OCI-LY3 (cell line): ENCODE results near the gene CHKA.

Source experiments
- H2AFZ ChIP-seq: fragments of 200-600, 300-600 bp; shearing (Covaris generic); 2 replicates; pipeline ENCODE4 v1.6.0; 2014; ENCODE audit warnings: antibody characterized with exemption, low read depth, low read length
- H3K27ac ChIP-seq: fragments of 200-600, 300-600 bp; sonication (generic); 2 replicates; pipeline ENCODE4 v1.5.1; 2014; ENCODE audit warnings: mild to moderate bottlenecking, low read length, moderate library complexity, mixed read lengths
- H3K27me3 ChIP-seq: fragments of 200-600, 300-600 bp; sonication (generic); 2 replicates; pipeline ENCODE4 v1.6.1; 2014; ENCODE audit warnings: low read depth, low read length, mixed read lengths
- H3K36me3 ChIP-seq: fragments of 200-600, 300-600 bp; sonication (generic); replicated peaks from 2 replicates; pipeline ENCODE3; 2014; ENCODE audit warnings: low read depth, low read length, mixed read lengths
- H3K4me1 ChIP-seq: fragments of 300-600, 200-600 bp; sonication (generic); 2 replicates; pipeline ENCODE4 v1.6.1; 2014; ENCODE audit warnings: low read length, mixed read lengths
- H3K4me2 ChIP-seq: fragments of 200-600, 300-600 bp; sonication (generic); 2 replicates; pipeline ENCODE4 v1.6.1; 2014; ENCODE audit warnings: low read length, mixed read lengths
- H3K4me3 ChIP-seq: fragments of 300-600, 200-600 bp; sonication (generic); 2 replicates; pipeline ENCODE4 v1.5.1; 2014; ENCODE audit warnings: antibody characterized with exemption, mild to moderate bottlenecking, low read length, moderate library complexity
- H3K79me2 ChIP-seq: fragments of 300-600, 200-600 bp; shearing (Covaris generic); 2 replicates; pipeline ENCODE4 v1.6.1; 2014; ENCODE audit warnings: mild to moderate bottlenecking, low read length, mixed read lengths
- H3K9ac ChIP-seq: fragments of 300-600, 200-600 bp; shearing (Covaris generic); 2 replicates; pipeline ENCODE4 v1.6.0; 2014; ENCODE audit warnings: mild to moderate bottlenecking, low read length, moderate library complexity
- H3K9me3 ChIP-seq: fragments of 200-600, 300-600 bp; shearing (Covaris generic); 2 replicates; pipeline ENCODE4 v1.6.1; 2014; ENCODE audit warnings: low read length, mixed read lengths; ENCODE audit not compliant: insufficient read depth
- H4K20me1 ChIP-seq: fragments of 200-600, 300-600 bp; sonication (generic); 2 replicates; pipeline ENCODE4 v1.6.1; 2016; ENCODE audit warnings: low read length, mixed read lengths; ENCODE audit not compliant: insufficient read depth
- EZH2phosphoT487 ChIP-seq: fragments of 200-600 bp; shearing (Covaris generic); IDR thresholded peaks from 2 replicates; pipeline ENCODE4 v1.6.1; 2018; ENCODE audit warnings: antibody characterized with exemption, mixed run types, low read depth
- TF ChIP-seq, protein P1 (sequence below): fragments of 200-600, 300-600 bp; sonication (generic); IDR thresholded peaks from 2 replicates; pipeline ENCODE4 v1.5.1; 2014; ENCODE audit warnings: antibody characterized with exemption, low read length, low read depth

CHKA gene

DNA sequence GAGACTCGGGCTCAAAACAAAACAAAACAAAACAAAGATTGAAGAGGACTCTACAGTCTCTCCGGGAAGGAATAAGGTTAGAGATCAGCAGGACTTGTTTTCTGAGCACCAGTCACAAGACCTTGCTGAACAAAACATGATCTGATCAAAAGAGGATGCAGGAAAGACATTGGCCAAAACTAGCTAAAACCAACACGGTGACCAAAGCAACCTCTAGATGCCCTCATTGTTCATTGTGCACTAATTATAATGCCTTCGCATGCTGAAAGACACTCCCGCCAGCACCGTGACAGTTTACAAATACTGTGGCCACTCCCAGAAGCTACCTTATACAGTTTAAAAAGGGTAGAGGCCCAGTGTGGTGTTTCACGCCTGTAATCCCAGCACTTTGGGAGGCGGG is 15.7 kb upstream of the CHKA start:
- Histone ChIP-seq H2AFZ (no peak overlapping the region), H3K27ac (no peak overlapping the region), H3K79me2 (no peaks in the 10 kb centered on the region)

DNA sequence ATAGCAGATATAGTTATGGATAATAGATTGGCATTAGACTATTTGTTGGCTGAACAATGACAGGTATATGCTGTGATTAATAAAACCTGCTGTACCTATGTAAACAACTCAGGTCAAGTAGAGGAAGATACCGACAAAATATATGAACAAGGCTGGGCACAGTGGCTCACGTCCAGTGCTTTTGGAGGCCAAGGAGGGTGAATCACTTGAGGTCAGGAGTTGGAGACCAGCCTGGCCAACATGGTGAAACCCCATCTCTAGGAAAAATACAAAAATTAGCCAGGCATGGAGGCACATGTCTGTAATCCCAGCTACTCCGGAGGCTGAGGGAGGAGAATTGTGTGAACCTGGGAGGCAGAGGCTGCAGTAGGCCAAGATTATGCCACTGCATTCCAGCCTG is 14.0 kb upstream of the CHKA start:
- Histone ChIP-seq H2AFZ (no peak overlapping the region), H3K36me3 (no peaks in the 10 kb centered on the region), H3K79me2 (no peaks in the 10 kb centered on the region), H3K27me3 (no peaks in the 10 kb centered on the region), H3K9me3 (peaks cover 22% of the 10 kb centered on the region), H4K20me1 (no peaks in the 10 kb centered on the region), H3K4me1 (no peaks in the 10 kb centered on the region), H3K4me3 (no peak overlapping the region), H3K27ac (no peak overlapping the region), H3K9ac (no peak overlapping the region), H3K4me2 (no peak overlapping the region)
- TF ChIP-seq EZH2phosphoT487 = no peak
- TF ChIP-seq, protein P1, sequence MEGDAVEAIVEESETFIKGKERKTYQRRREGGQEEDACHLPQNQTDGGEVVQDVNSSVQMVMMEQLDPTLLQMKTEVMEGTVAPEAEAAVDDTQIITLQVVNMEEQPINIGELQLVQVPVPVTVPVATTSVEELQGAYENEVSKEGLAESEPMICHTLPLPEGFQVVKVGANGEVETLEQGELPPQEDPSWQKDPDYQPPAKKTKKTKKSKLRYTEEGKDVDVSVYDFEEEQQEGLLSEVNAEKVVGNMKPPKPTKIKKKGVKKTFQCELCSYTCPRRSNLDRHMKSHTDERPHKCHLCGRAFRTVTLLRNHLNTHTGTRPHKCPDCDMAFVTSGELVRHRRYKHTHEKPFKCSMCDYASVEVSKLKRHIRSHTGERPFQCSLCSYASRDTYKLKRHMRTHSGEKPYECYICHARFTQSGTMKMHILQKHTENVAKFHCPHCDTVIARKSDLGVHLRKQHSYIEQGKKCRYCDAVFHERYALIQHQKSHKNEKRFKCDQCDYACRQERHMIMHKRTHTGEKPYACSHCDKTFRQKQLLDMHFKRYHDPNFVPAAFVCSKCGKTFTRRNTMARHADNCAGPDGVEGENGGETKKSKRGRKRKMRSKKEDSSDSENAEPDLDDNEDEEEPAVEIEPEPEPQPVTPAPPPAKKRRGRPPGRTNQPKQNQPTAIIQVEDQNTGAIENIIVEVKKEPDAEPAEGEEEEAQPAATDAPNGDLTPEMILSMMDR = no peak

More for the DNA sequence above, 15.7 kb upstream of the CHKA start:
- H3K36me3 ChIP-seq = no peaks in the 10 kb centered on the region
- H3K4me1 ChIP-seq = peaks cover 9% of the 10 kb centered on the region
- H3K9ac ChIP-seq = no peak overlapping the region
- H3K27me3 ChIP-seq = no peaks in the 10 kb centered on the region
- no peak overlapping the region for H3K4me3 ChIP-seq
- peaks cover 16% of the 10 kb centered on the region for H3K9me3 ChIP-seq
- no peak for TF ChIP-seq EZH2phosphoT487
- TF ChIP-seq, protein P1 = no peak
- H3K4me2 ChIP-seq = no peak overlapping the region
- H4K20me1 ChIP-seq = no peaks in the 10 kb centered on the region

DNA sequence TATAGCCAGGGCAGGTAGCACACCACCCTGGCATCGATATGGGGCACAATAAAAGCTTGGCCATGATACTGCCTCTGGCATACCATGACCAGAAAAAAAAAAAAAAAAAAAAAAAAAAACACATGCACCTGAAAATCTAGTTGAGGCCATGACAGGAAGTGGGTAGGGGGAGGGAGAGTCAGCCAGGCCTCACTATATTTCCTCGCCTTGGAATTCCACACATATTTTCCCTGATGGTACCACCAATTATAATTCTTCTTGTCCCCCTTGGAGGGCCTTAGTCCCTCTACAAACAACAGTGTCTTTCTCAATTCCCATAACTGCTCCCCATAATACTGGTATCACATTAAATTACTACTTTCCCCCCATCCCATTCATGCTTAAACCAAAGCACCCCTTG is 12.6 kb upstream of the CHKA start:
- H3K79me2 ChIP-seq = no peaks in the 10 kb centered on the region
- no peak overlapping the region for H2AFZ ChIP-seq
- no peak overlapping the region for H3K27ac ChIP-seq
- H3K4me2 ChIP-seq = no peak overlapping the region
- H3K9ac ChIP-seq = no peak overlapping the region
- H3K4me3 ChIP-seq = no peak overlapping the region
- no peaks in the 10 kb centered on the region for H3K27me3 ChIP-seq
- peaks cover 22% of the 10 kb centered on the region for H3K9me3 ChIP-seq
- H4K20me1 ChIP-seq = no peaks in the 10 kb centered on the region
- H3K36me3 ChIP-seq = no peaks in the 10 kb centered on the region
- no peaks in the 10 kb centered on the region for H3K4me1 ChIP-seq
- TF ChIP-seq, protein P1 = no peak
- no peak for TF ChIP-seq EZH2phosphoT487

DNA sequence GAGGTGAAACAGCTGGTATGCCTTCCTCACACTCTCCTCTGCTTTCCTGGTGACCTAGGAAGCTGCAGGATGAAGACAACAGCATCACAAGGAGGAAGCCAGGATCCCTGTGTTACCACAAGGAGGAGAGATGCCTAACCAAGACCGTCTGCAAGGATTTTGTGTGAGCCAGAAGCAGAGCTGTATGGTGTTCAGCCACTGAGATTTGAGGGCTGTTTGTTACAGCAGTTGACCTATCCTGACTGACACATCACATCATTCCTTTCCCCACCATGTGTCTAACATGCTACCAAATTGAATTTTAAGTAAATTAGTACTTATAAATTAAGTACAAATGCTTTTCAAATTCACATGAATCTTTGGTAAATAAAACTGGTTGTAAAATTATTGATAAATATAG is 8.9 kb upstream of the CHKA start:
- no peak overlapping the region for H2AFZ ChIP-seq
- H3K4me3 ChIP-seq = no peak overlapping the region
- H3K9me3 ChIP-seq = peaks cover 22% of the 10 kb centered on the region
- no peaks in the 10 kb centered on the region for H3K4me1 ChIP-seq
- no peaks in the 10 kb centered on the region for H4K20me1 ChIP-seq
- H3K27me3 ChIP-seq = no peaks in the 10 kb centered on the region
- no peaks in the 10 kb centered on the region for H3K79me2 ChIP-seq
- no peak overlapping the region for H3K27ac ChIP-seq
- H3K36me3 ChIP-seq = no peaks in the 10 kb centered on the region
- TF ChIP-seq, protein P1 = no peak
- TF ChIP-seq EZH2phosphoT487 = no peak
- H3K4me2 ChIP-seq = no peak overlapping the region
- H3K9ac ChIP-seq = no peak overlapping the region
